Right lobe of liver (tissue), 4 donors: ENCODE results near the gene MYPN.

ENCODE experiments used
- POLR2A ChIP-seq: fragments of 450-650 bp; IDR thresholded peaks from one replicate; pipeline ENCODE4 v1.6.1; 2017; ENCODE audit warnings: antibody characterized with exemption, mild to moderate bottlenecking
- TF ChIP-seq, protein P1 (sequence below), 4 donors: fragments of 200-600 bp in 3 of 4; fragments of 450-650 bp in 1 of 4; IDR thresholded peaks; one replicate each; pipeline versions ENCODE4 v1.5.1 to v1.8.0; 2016 to 2022; ENCODE audit warnings: antibody characterized with exemption in 4 of 4, mild to moderate bottlenecking in 2 of 4
- donor health status: DM: no; HTN: no; CAD: no.
- donor health status: DM: no; HTN: no; CAD: no.
- donor health status: DM: no; HTN: yes; CAD: no.

DNA sequence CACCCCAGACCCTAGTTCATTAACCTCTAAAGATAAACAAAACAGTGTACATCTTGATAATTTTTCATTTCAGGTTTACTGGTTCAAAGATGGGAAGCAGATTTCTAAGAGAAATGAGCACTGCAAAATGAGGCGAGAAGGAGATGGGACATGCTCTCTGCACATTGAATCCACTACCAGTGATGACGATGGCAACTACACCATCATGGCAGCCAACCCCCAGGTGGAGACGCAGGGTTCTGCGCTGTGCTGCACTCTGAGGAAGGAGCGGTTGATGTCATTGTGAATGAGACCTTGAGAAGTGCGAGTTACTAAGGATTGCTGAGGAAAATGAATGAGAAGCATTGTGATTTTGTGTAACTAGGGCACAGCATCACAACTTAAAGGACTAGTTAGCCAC, 85.0 kb downstream of the MYPN start:
- TF ChIP-seq, protein P1, sequence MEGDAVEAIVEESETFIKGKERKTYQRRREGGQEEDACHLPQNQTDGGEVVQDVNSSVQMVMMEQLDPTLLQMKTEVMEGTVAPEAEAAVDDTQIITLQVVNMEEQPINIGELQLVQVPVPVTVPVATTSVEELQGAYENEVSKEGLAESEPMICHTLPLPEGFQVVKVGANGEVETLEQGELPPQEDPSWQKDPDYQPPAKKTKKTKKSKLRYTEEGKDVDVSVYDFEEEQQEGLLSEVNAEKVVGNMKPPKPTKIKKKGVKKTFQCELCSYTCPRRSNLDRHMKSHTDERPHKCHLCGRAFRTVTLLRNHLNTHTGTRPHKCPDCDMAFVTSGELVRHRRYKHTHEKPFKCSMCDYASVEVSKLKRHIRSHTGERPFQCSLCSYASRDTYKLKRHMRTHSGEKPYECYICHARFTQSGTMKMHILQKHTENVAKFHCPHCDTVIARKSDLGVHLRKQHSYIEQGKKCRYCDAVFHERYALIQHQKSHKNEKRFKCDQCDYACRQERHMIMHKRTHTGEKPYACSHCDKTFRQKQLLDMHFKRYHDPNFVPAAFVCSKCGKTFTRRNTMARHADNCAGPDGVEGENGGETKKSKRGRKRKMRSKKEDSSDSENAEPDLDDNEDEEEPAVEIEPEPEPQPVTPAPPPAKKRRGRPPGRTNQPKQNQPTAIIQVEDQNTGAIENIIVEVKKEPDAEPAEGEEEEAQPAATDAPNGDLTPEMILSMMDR (IDR thresholded peaks at IDR 0.05) = no peak
- no peak for TF ChIP-seq POLR2A
